Loucy (cell line): Measurements from ENCODE around the gene SHISAL1.

ENCODE experiments used
- H2AFZ ChIP-seq: fragments of 200-600 bp; sonication (generic); 2 replicates; pipeline ENCODE4 v1.6.0; 2016; ENCODE audit warnings: antibody characterized with exemption, mild to moderate bottlenecking, low read length, moderate library complexity
- H3F3A ChIP-seq: fragments of 200-600 bp; 2 replicates; pipeline ENCODE4 v1.6.0; 2016; ENCODE audit warnings: antibody characterized with exemption, low read depth, mild to moderate bottlenecking
- H3K27me3 ChIP-seq: fragments of 200-600 bp; sonication (generic); 2 replicates; pipeline ENCODE4 v1.6.1; 2014; ENCODE audit warnings: low read length, mild to moderate bottlenecking; ENCODE audit not compliant: insufficient read depth, poor library complexity, severe bottlenecking
- H3K36me3 ChIP-seq: fragments of 200-600 bp; sonication (generic); 2 replicates; pipeline ENCODE4 v1.6.1; 2016; ENCODE audit warnings: low read length; ENCODE audit not compliant: insufficient read depth
- H3K4me1 ChIP-seq: fragments of 200-600 bp; sonication (generic); 2 replicates; pipeline ENCODE4 v1.5.1; 2014; ENCODE audit warnings: low read length, mild to moderate bottlenecking; ENCODE audit not compliant: insufficient read depth, poor library complexity, severe bottlenecking
- H3K4me2 ChIP-seq: fragments of 200-600 bp; sonication (generic); 2 replicates; pipeline ENCODE4 v1.6.0; 2014; ENCODE audit warnings: antibody characterized with exemption, low read length, low read depth, mild to moderate bottlenecking; ENCODE audit not compliant: poor library complexity, severe bottlenecking
- H3K4me3 ChIP-seq: fragments of 200-600 bp; sonication (generic); 2 replicates; pipeline ENCODE4 v1.5.1; 2014; ENCODE audit warnings: low read length, mild to moderate bottlenecking, mixed read lengths; ENCODE audit not compliant: poor library complexity, severe bottlenecking
- H3K79me2 ChIP-seq: fragments of 200-600 bp; sonication (generic); 2 replicates; pipeline ENCODE4 v1.6.1; 2014; ENCODE audit warnings: low read length; ENCODE audit not compliant: insufficient read depth
- H3K9ac ChIP-seq: fragments of 200-600 bp; sonication (generic); 2 replicates; pipeline ENCODE4 v1.6.0; 2014; ENCODE audit warnings: mild to moderate bottlenecking, low read depth, low read length, moderate library complexity; ENCODE audit not compliant: poor library complexity, severe bottlenecking
- H3K9me2 ChIP-seq: fragments of 200-600 bp; sonication (generic); replicated peaks from 2 replicates; pipeline ENCODE4 v1.6.1; 2016; ENCODE audit warnings: low read depth, low read length, mixed read lengths
- H3K9me3 ChIP-seq: fragments of 200-600 bp; sonication (generic); 2 replicates; pipeline ENCODE4 v1.6.1; 2014; ENCODE audit warnings: mild to moderate bottlenecking, antibody characterized with exemption, low read length, low read depth; ENCODE audit not compliant: insufficient read depth
- H4K20me1 ChIP-seq: fragments of 200-600 bp; sonication (generic); 2 replicates; pipeline ENCODE4 v1.6.0; 2014; ENCODE audit warnings: antibody characterized with exemption, low read length, mild to moderate bottlenecking; ENCODE audit not compliant: insufficient read depth, poor library complexity, severe bottlenecking
- EZH2phosphoT487 ChIP-seq: fragments of 200-600 bp; IDR thresholded peaks from 2 replicates; pipeline ENCODE4 v1.6.1; 2018; ENCODE audit warnings: antibody characterized with exemption, mild to moderate bottlenecking, moderate library complexity, borderline replicate concordance
- TF ChIP-seq, protein P1 (sequence below): fragments of 200-600 bp; sonication (generic); conservative IDR thresholded peaks from 2 replicates; pipeline ENCODE4 v1.5.1; 2014; ENCODE audit warnings: mild to moderate bottlenecking, antibody characterized with exemption, low read length

The SHISAL1 gene

GRCh38 chr22:44260216-44261035 lies 52.3 kb downstream of the SHISAL1 start:
- H3K4me3 ChIP-seq, result no peak overlapping the region
- H4K20me1 ChIP-seq, result no peaks in the 10 kb centered on the region
- no peaks in the 10 kb centered on the region for H3K27me3 ChIP-seq
- no peaks in the 10 kb centered on the region for H3F3A ChIP-seq
- no peak overlapping the region for H2AFZ ChIP-seq
- H3K9me3 ChIP-seq, result no peaks in the 10 kb centered on the region
- H3K36me3 ChIP-seq, result no peaks in the 10 kb centered on the region
- H3K4me2 ChIP-seq, result no peak overlapping the region
- H3K79me2 ChIP-seq, result no peaks in the 10 kb centered on the region
- no peak overlapping the region for H3K9ac ChIP-seq
- no peaks in the 10 kb centered on the region for H3K4me1 ChIP-seq
- H3K9me2 ChIP-seq, result no peaks in the 10 kb centered on the region
- TF ChIP-seq, protein P1, sequence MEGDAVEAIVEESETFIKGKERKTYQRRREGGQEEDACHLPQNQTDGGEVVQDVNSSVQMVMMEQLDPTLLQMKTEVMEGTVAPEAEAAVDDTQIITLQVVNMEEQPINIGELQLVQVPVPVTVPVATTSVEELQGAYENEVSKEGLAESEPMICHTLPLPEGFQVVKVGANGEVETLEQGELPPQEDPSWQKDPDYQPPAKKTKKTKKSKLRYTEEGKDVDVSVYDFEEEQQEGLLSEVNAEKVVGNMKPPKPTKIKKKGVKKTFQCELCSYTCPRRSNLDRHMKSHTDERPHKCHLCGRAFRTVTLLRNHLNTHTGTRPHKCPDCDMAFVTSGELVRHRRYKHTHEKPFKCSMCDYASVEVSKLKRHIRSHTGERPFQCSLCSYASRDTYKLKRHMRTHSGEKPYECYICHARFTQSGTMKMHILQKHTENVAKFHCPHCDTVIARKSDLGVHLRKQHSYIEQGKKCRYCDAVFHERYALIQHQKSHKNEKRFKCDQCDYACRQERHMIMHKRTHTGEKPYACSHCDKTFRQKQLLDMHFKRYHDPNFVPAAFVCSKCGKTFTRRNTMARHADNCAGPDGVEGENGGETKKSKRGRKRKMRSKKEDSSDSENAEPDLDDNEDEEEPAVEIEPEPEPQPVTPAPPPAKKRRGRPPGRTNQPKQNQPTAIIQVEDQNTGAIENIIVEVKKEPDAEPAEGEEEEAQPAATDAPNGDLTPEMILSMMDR, result no peak
- no peak for TF ChIP-seq EZH2phosphoT487

- Histone ChIP-seq H2AFZ (no peak overlapping the region), H3F3A (no peaks in the 10 kb centered on the region), H3K4me2 (no peak overlapping the region), H3K36me3 (no peaks in the 10 kb centered on the region), H4K20me1 (no peaks in the 10 kb centered on the region), H3K27me3 (no peaks in the 10 kb centered on the region), H3K9me2 (no peaks in the 10 kb centered on the region), H3K4me1 (no peaks in the 10 kb centered on the region), H3K9me3 (no peaks in the 10 kb centered on the region), H3K9ac (no peak overlapping the region), H3K79me2 (no peaks in the 10 kb centered on the region), H3K4me3 (no peak overlapping the region)
- TF ChIP-seq EZH2phosphoT487, result no peak
- TF ChIP-seq, protein P1, result no peak
Observed at GRCh38 chr22:44259366-44260215, 53.2 kb downstream of the SHISAL1 start.

DNA sequence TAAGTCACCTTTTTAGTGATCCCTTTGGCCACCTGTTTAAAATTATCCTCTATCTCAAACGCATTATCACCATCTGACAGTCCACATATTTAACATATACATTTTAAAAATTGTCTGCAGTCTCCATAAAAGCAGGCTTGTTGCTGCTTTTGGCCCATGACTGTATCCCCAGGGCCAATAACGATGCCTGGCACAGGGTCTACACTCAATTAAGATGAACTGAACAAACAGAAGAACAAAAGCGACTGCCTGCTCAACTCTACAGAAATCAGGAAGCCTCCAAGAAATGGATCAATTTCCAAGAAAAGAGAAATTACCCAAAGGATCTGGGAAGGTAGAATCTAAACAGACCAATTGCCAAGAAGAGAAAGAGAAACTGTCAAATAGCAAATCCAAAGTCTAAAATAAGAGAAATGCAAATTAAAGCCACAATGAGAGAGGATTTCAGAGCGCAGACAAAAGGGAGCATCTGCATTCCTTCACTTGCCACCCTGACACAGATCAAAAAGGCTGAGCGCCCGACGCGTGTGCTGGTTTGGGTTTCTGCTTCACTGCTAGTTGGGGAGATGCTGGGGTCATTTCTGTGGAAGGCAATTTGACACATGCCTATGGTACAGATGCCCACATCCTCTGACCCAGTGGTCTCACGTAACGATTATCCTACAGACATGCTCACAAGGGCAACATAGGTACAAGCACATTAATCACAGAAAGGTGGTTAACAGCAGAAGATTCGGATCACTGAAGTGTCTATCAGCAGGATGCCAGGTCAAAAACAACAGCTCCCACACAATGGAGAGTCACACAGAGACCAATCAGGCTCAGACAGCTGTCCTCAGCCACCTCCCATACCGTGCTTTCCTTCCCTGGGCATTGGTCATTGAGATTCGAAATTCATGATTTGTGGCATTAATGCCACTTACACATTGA lies 55.9 kb downstream of the SHISAL1 start:
- Histone ChIP-seq H3K9ac (no peak overlapping the region), H3K4me2 (no peak overlapping the region), H3K4me1 (no peaks in the 10 kb centered on the region), H4K20me1 (no peaks in the 10 kb centered on the region), H3K27me3 (no peaks in the 10 kb centered on the region), H3K79me2 (no peaks in the 10 kb centered on the region), H3K36me3 (no peaks in the 10 kb centered on the region), H2AFZ (no peak overlapping the region), H3F3A (no peaks in the 10 kb centered on the region), H3K4me3 (no peak overlapping the region), H3K9me2 (no peaks in the 10 kb centered on the region), H3K9me3 (no peaks in the 10 kb centered on the region)
- no peak for TF ChIP-seq EZH2phosphoT487
- TF ChIP-seq, protein P1, result no peak
